NCI-H1105 treated with DMSO at 0.1 percent for 48 hours (cell line): ENCODE measurements around the gene AK2.
"Not testable (repeated sequence)": the region's sequence is repeated elsewhere in the genome, so short reads cannot be mapped to it uniquely, and the experiment has no call there.

Source experiments
- DNase-seq: peaks from one replicate; lab custom pipeline; 2025; lab: John Stamatoyannopoulos, UW

The AK2 gene

DNA sequence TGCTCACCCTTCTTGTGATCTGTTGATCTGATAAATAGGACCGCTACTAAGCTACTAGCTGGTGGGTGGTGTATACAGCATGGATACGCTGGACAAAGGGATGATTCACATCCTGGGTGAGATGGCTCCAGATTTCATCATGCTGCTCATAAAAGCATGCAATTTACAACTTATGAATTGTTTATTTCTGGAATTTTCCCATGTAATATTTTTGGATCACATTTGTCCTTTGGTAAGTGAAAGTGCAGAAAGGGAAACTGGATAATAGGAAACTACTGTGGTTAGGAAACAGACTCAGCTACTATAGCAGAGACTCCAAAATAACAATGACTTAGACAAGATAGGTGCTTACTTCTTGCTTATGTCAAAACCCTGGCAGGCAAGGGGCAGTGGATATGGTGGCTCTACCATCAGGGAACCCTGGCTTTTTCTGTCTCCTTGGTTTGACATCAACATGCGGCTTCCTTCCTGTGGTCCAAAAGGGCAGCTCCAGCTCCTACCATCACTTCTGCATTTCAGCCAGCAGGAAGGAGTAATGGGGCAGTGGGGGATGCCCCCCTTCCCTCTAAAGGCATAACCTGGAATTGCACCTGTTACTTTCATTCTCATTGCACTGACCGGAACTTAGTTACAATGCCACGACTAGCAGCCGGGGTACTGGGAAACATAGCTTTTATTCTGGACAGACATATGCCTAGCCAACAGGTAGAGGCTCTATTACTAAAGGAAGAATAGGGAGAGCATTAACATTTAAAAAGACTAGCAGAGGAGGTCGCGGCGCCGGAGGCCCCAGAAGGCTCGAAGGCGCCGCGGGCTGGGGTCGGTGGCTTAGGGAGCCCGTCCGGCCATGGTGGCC, 13.8 kb upstream of the AK2 start:
- no peak for DNase-seq

DNA sequence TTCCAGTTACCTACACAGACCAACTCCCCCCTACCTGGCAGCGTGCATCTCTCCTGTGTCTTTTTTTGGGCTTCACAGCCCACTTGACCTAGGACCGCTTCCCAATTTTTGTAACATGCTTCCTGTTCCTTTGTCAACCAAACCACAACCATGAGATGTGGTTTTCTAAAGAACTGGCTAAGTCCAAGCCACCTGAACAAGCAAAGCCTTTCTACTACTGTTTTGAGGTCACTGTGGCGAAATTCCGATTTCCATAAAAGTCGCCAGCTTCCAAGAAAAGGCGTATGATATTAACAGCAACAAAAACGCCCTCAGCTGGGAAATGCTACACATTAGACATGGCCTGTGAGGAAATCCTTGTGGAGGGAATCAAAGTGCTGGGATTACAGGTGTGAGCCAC, 12.7 kb upstream of the AK2 start:
- no peak for DNase-seq

DNA sequence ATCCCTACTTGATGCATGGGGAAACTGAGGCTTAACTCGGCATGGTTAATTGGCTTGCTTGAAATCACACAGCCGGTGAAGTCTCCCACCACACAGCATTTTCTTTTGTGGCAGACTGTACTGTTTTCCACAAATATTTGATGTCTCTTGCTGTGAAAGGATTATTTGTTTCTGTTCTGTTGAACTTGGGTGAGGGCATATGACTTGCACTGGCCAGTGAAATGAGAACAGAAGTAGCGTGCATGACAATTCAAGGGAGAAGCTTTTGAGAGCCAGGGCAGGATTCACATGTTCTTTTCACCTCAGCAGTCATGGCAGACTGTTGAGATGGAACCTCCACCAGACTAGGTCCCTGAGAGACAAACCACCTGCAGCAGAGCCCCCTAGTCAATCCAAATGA, 11.7 kb upstream of the AK2 start:
- no peak for DNase-seq

DNA sequence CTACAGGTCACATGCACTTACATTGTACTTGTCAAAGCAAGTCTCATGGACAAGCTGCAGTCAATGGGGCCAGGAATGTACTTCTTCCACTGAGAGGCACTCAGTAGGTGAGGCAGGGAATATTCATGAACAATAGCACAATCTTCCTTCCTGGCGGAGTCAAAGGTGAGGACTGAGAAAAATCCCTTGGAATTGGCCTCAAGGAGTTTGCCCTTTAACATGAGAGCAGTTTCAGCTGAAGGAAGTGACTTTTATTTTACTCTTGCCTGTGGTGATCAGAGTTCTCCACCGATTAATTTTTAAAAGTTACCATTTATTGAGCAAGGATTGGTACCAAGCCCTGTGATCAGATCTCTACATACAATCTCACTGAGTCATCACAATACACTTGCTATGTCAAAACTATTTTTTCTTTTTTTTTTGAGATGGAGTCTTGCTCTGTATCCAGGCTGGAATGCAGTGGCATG, 11.2 kb upstream of the AK2 start:
- DNase-seq, result no peak

DNA sequence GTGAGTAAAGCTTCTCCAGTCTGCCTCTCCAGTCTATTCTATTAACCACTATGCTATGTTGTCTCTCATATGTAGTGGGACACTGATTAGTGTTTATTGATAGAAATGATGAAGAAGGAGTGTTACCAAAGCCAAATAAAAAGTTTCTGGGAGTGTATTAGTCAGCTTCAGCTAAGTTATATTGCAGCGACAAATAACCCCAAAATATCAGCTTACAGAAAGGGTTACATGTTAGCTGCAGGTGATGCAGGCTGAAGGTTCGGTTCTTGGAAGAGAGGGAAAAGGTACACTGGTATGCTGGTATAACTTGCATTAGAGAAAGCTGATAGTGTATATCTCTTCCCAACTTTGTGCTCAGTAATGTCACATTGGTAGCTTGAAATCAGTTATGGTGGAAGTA, 10.6 kb upstream of the AK2 start:
- DNase-seq, result no peak

DNA sequence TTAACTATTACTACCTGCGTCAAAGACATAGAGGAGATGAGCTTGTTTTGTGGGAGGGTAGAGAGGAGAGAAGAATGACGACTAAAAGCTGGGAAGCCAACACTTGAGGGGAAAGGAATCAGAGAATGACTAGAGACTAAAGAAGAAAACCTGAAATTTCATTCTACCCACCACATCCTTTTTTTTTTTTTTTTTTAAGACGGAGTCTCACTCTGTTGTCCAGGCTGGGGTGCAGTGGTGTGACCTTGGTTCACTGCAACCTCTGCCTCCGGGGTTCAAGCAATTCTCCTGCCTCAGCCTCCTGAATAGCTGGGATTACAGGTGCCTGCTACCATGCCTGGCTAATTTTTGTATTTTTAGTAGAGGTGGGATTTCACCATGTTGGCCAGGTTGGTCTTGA, 9.6 kb upstream of the AK2 start:
- DNase-seq, result not testable (repeated sequence)

DNA sequence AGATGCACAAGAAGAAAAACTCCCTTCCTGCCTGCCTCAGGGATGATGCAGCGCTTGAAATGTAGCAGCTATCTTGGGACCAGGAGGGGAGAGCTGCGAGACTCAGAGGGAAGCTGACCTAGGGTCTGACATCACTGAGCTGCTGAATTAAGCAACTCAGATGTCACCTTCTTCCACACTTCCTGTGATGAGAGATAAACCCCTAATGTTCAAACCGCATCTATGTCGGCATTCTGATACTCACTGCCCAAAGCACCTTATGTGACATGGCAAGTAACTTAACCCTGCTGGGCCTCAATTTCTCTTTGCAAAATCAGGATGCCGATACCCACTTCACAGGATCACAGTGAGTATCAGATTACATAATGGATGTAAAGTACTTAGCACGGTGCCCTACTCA, 9.1 kb upstream of the AK2 start:
- DNase-seq, result peak; percentile 12

DNA sequence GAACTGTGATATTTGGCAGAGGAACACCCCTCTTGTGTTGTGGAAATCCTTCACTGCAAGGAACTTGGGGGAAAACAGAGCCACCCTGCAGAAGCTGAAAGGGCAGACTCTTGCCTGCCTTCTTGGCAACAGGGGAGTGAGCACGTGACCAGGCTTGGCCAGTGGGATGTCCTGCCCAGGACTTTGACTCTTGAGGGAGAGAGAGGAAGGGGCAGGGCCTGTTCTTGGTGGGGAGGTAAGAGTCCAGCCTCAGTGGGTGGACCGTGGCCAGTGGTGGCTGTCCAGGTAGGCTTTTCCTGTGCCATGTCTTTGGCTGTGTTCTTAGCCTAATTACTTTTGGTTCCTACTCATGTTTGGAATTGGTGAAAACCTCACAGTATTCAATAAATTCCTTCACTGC, 8.6 kb upstream of the AK2 start:
- DNase-seq, result no peak

DNA sequence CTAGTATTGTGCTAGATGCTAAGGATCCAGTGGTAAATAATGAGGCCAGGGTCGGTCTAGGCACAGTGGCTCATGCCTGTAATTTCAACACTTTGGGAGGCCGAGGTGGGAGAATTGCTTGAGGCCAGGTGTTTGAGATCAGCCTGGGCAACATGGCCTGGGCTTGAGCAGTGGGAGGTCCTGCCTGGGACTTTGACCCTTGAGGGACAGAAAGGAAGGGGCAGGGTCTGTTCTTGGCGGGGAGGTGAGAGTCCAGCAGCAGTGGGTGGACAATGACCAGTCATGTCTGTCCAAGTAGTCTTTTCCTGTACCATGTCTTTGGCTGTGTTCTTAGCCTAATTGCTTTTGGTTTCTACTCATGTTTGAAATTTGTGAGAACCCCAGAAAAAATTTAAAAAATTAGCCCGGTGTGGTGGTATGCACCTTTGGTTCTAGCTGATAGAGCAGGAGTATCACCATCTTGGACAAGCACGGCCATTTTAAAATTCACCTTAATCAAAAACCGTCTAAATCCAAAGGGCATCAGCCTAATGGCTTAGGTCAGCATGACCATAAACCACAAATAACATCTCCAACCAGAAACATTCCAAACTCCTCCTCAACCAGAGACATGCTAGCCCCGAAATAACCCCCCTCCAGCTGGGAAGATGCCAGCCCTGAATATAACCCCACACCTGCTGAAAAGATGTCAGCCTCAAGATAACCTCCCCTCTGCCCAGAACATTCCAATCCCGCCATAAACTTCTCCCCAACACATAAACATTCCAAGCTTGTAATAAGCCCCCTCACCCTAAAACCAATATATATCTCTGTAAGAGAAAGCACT, 6.8 kb upstream of the AK2 start:
- DNase-seq, result no peak

DNA sequence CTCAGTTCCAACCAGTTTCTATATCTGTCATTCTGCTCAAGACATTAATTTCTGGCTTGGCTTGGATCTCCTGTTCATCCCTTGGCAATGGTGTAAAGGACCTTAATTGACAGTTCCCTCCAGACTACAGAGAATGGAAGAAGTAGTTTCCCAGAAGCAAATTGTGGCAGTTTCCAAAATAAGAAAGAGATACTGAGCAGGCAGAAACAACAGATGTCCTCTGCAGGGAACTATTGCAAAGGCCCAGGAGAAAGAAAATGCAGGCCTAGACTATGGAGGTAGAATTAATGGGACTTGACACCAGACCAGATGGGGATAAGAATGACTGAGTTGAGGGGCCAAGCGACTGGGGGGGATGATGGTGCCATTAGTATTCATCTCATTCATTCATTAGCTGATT, 6.1 kb upstream of the AK2 start:
- no peak for DNase-seq

DNA sequence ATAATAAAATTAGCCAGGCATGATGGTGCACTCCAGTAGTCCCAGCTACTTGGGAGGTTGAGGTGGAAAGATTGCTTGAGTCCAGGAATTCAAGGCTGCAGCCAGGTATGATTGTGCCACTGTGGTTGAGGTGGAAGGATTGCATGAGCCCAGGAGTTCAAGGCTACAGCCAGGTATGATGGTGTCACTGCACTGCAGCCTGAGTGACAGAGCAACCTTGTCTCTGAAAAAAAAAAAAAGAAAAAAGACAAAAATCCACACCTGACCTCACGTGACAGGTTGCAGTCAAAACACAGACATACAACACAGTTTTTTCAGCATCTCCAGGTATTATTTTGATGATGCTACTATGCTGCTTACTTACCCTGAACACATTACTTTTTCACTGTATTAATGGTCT, 4.3 kb upstream of the AK2 start:
- DNase-seq, result no peak

DNA sequence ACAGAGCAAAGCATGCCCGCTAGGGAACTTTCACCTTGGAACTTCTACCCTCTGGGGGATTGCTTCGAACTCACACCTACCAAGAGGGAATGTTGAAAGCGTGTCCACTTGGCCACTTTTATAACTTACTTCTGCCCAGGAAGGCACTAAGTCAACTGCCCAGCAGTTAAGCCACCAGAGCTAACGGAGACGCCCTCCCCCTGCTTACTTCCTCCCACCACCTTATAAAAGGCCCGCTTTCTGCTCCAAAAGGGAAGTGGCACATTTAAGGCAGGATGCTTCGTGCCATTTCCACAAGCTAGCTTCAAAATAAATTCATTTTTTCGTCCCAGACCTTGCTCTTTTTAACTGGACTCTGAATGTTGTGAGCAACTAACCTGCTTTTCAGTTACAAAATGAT, 3.2 kb upstream of the AK2 start:
- no peak for DNase-seq

DNA sequence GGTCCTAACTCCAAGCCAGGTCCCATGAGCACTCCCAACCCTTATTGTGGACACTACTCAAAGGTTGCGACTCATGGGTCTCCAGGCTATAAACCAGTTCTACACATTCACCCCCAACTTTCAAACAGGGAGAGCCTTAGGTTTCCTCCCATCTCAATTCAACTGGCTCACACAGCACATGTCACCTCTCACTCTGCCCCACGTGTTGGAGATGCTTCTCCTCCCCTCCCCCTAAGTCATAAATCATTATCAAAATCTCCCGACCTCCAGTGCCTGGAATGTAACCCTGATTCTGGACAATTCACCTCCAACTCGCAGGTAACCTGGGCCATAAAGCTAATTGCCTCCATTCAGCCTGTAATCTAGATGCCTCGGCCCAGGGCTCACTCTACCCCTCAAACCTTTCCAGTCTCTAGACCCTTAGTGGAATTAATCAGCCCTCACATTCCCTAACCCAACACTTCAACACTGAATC, 595 bp downstream of the AK2 start:
- no peak for DNase-seq

DNA sequence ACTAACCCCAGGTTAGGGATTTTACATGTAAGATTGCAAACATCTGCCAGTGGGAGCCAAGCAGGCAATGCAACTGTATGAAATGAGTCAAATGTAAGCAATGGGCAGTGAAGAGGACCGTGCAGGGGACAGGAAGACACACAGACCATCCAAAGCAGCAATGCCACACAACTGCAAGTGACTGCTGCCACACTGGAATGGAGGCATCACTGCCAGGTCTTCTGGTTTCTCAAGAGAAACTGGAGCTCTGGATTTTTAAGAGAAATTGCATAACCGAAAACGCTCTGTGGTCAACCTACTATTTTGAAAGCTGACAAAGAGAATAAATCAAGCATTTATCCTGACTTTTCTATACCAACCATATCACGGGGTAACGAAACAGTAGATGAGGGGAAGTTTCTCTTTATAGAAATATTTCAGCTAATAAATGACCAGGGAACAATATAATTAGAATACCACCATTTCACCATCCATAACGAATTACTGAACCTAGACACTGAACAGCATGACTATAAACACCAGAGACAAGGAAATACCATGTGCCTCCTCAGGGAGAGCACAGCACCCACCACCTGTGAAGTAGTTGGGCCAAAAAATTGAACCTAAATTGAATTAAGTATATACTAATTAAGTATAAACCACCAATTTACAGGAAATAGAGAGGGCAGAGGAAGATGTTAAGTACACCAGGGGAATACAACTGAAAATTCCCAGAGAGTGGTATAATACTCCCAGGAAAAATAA, 4.4 kb downstream of the AK2 start:
- no peak for DNase-seq

DNA sequence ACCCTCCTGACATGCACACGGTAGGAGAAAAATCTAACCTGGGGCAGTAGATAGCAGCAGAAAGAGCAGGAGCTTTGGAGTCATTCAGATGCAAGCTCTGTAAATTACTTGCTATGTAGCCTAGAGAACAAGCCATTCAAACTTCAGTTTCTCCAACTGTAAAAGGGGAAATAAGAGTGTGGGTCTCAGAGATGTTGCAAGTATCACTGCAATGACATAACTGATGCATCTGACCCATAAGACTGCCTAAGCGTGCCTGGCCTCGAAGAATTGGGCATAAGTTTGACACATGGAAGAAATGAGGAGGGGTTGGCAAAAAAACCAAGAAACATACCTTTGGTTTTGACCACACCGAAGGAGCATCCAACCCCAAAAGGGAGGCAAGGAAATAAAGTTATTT, 5.2 kb downstream of the AK2 start:
- no peak for DNase-seq

DNA sequence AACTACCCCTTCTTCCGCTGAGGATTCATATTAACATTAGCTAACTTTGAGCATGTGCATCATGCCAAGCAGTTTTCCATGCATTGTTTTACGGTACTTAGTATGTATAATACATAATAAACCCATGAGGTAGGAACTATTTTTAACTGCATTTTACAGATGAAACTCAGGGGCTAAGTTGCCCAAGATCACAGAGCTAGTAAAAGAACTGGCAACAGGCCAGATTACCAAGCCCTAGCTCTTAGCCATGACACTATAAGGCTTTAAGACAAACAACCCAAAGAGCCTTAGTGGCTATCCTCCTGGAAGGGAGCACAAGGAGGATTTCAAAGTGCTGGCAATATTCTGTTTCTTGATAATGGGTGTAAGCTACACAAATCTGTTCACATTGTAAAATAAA, 6.1 kb downstream of the AK2 start:
- DNase-seq, result no peak

DNA sequence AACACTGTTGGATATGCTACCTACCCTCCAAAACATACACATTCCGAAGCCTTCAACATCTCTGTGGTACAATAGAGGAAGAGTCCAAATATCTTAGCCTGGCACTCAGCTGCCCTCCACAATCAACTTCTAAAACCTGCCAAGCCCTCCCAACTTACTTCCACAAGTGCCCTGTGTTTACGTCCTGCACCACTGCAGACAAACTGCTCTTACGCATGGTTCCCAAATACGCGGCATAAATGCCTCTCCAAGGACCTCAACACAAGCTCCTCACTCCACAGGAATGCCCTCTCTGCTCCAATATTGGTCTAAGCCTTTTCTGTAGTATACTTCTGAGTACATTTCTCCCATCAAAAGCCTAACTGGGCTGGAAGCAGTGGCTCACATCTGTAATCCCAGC, 6.8 kb downstream of the AK2 start:
- DNase-seq, result no peak

DNA sequence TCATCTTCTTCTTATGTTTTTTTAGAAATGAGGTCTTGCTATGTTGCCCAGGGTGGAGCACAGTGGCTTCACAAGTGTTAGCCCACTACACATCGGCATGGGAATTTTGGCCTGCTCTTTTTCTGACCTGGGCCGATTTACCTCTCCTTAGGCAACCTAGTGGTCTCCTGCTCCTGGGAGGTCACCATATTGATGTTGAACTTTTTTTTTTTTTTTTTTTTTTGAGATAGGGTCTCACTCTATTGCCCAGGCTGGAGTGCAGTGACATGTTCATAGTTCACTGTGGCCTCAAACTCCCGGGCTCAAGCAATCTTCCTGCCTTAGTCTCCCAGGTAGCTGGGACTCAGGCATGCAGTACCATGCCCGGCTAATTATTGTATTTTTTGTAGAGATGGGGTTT, 7.5 kb downstream of the AK2 start:
- DNase-seq, result no peak

DNA sequence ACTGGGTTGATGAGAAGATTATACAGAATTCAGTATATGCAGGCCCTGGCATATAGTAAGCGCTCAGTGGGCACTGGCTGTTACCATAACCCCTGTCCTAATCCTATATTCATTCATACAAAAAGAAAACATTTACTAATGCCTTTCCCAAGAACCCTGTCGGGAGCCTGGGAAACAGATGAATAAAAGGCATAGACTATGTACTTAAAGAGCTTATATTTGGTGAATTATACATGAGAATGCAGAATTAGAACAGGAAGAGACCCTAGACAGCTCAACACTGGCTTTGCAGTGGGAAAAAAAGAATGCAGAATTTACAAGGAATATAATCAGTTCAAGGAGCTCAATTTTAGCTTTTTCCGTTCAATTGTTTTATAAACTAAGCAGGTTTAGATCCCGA, 10.9 kb downstream of the AK2 start:
- DNase-seq, result no peak

DNA sequence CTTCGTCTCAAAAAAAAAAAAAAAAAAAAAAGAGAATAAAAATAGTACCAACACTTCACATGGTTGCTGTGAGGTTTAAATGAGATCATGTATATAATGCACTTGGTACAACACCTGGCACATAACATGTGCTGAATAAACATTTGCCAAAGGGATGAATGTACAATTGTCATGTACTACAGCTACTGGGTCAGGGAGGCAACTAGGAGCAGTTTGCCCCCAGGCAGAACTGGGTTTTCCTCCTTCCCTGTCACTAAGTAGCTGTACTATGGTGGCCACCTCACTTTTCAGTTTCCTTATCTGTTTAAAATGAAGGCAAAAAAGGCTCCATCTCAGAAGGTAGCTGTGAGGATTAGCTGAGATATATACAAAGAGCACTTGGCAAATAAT, 11.5 kb downstream of the AK2 start:
- no peak for DNase-seq

DNA sequence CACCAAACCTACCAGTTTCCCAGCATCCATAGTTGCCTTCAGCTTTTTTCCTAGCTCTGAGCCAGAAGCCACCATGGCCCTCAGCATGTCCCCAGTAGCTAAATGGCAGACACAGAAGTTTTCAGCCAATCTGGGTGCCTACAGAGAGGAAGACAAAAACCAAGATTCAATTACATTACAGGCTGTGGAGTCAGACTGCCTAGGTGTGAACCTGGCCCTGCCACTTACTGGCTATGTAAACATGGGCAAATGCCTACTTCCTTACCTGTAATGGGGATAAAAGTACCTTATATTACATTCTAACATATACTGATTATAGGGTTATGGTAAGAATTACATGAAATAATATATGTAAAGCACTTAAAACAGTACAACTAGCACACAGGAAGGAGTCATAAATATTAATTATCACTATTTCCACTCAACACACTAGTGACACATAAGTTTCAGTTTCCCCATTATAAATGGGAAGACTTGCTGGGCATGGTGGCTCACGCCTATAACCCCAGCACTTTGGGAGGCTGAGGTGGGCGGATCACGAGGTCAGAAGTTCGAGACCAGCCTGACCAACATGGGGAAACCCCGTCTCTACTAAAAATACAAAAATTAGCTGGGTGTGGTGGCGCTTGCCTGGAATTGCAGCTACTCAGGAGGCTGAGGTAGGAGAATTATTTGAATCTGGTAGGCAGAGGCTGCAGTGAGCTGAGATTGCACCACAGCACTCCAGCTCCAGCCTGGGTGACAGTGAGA, 12.1 kb downstream of the AK2 start:
- not testable (repeated sequence) for DNase-seq
